Adipocyte (in vitro differentiated cells): Measurements from ENCODE around the gene SELPLG.
A peak's percentile ranks its signal among the peaks of the same experiment; 100 is the strongest.
"Not testable (repeated sequence)": the region's sequence is repeated elsewhere in the genome, so short reads cannot be mapped to it uniquely, and the experiment has no call there.

Source experiments
- DNase-seq: peaks from one replicate; pipeline ENCODE4 v3.0.0-alpha.2; 2015; ENCODE audit warnings: low read depth
- H3K27me3 ChIP-seq: replicated peaks from 2 replicates; pipeline ENCODE4 v1.7.0; 2013; ENCODE audit warnings: mild to moderate bottlenecking, low read length, moderate library complexity; ENCODE audit not compliant: control insufficient read depth, insufficient read depth
- H3K36me3 ChIP-seq: 2 replicates; pipeline ENCODE4 v1.7.0; 2013; ENCODE audit warnings: low read length, mild to moderate bottlenecking, moderate library complexity; ENCODE audit not compliant: control insufficient read depth, insufficient read depth, severe bottlenecking
- H3K4me1 ChIP-seq: 2 replicates; pipeline ENCODE4 v1.7.0; 2013; ENCODE audit warnings: mild to moderate bottlenecking, low read length, moderate library complexity; ENCODE audit not compliant: control insufficient read depth, insufficient read depth
- H3K4me3 ChIP-seq: 2 replicates; pipeline ENCODE4 v1.7.0; 2013; ENCODE audit warnings: mild to moderate bottlenecking, low read length, moderate library complexity
- H3K9ac ChIP-seq: 2 replicates; pipeline ENCODE4 v1.7.0; 2013; ENCODE audit warnings: mild to moderate bottlenecking, low read length, moderate library complexity
- H3K9me3 ChIP-seq: 2 replicates; pipeline ENCODE4 v1.7.0; 2013; ENCODE audit warnings: mild to moderate bottlenecking, low read length, moderate library complexity; ENCODE audit not compliant: control insufficient read depth

Gene SELPLG

DNA sequence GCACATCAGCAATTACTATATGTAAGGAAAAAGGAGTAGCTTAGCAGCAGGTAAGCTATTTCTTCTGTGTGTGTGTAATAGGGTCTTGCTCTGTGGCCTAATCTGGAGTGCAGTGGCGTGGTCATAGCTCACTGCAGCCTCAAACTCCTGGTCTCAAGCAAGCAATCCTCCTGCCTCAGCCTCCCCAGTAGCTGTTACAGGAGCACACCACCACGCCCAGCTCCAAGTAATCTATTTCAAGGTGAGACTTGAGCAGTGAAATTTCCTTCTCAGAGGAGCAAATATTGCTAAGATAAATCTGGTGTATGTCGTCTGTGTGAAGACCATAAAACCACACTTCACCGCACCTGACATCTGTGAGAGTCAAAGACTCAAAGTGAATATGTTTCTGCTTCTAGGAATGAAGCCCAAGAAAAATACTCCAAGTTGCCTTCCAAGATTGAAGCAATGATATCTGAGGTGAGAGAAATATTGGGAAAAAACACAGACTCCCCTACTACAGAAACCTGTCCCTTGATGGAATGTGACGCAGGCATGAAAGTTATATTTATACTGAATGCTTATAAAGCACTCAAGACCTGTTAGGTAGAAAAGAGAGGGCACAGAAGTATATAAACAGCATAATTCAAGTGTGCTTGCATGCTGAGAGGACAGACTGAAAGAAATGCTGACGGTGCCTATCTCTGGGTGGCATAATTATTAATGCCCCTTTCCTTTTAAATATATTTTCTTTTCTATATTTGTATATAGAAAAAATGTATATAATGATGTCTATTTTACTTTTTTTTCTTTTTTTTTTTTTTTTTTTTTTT is 2.5 kb upstream of the SELPLG start:
- Histone ChIP-seq H3K36me3 (peaks cover 7% of the 10 kb centered on the region), H3K4me1 (peaks cover 44% of the 10 kb centered on the region), H3K9ac (no peak overlapping the region), H3K27me3 (no peaks in the 10 kb centered on the region), H3K4me3 (no peak overlapping the region), H3K9me3 (no peaks in the 10 kb centered on the region)
- no peak for DNase-seq

DNA sequence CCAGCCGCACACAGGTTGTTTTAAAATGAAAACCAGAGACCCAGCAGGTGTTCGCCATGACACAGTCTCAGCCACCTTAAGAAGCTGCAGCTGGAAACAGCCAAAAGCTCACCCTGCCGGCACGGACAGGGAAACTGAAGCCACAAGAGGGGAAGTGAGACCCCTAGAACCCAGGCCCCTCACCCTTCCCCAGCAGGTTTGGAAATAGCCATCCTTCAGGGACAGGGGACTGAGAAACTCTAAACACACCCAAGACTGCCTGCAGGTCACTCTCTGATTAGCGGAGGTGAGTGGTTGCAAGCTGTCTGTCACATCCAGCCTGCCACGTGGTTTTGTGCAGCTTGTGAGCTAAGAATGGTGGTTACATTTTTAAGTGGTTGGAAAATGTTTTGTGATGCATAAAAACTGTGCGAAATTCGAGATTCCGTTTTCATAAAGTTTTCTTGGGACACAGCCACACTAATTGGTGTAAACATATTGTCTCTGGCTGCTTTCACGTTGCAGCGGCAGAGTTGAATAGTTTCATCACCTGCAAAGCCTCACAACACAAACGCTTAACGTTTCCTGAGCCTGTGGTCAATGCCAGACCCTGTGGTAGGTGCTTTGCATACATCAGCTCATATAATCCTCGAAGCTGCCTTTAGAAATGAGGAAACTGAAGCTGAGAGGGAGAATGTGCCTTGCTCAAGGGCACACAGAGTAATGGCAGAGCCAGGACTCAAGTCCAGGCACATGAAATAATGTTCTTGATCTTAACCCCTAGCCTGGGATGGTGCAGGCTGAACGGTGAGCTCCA is 1.7 kb upstream of the SELPLG start:
- H3K4me3 ChIP-seq, result no peak overlapping the region
- H3K4me1 ChIP-seq, result peaks cover 44% of the 10 kb centered on the region
- H3K9me3 ChIP-seq, result no peaks in the 10 kb centered on the region
- H3K9ac ChIP-seq, result no peak overlapping the region
- peaks cover 4% of the 10 kb centered on the region for H3K36me3 ChIP-seq
- peak; percentile 45 for DNase-seq
- no peaks in the 10 kb centered on the region for H3K27me3 ChIP-seq

DNA sequence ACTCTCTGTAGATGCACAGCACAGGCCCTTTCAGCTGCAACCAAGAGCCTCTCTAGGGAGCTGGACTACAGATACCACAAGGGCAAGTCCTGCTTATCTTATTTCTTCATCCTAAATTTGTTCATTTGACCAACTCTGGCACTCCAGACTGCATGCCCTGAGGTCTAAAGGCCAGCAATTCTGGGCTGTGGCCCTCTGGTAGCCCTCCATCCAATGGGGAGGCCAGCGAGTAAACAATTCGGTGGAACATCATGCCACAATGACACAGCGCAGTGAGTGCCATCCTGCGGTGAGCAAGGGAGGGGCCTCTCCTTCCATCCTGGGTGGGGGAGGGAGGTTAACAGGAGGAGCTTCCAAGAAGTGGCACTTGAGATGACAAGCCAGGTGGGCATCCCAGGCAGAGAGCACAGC is 652 bp upstream of the SELPLG start:
- H3K9me3 ChIP-seq, result no peaks in the 10 kb centered on the region
- H3K36me3 ChIP-seq, result no peaks in the 10 kb centered on the region
- H3K27me3 ChIP-seq, result no peaks in the 10 kb centered on the region
- H3K9ac ChIP-seq, result no peak overlapping the region
- no peak for DNase-seq
- H3K4me1 ChIP-seq, result peaks cover 53% of the 10 kb centered on the region
- no peak overlapping the region for H3K4me3 ChIP-seq

DNA sequence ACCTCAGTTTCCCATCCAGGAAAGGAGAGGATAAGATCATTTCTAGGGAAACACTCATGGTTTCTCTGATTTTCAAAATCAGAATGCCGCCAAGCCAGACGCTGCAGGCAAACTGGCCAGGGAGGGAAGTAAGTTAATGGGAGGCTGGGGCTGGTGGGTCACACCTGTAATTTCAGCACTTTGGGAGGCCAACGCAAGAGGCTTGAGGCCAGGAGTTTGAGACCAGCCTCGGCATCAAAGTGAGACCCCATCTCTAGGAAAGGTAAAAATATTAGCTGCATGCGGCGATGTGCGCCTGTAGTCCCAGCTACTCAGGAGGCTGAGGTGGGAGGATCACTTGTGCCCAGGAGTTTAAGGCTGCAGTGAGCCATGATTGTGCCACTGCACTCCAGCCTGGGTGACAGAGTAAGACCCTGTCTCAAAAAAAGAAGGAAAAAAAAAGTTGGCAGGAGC is 587 bp downstream of the SELPLG start:
- H3K36me3 ChIP-seq, result no peaks in the 10 kb centered on the region
- no peak overlapping the region for H3K4me3 ChIP-seq
- H3K9me3 ChIP-seq, result no peaks in the 10 kb centered on the region
- peak overlapping the region; percentile 53 for H3K9ac ChIP-seq
- no peaks in the 10 kb centered on the region for H3K27me3 ChIP-seq
- no peak for DNase-seq
- peaks cover 53% of the 10 kb centered on the region for H3K4me1 ChIP-seq

DNA sequence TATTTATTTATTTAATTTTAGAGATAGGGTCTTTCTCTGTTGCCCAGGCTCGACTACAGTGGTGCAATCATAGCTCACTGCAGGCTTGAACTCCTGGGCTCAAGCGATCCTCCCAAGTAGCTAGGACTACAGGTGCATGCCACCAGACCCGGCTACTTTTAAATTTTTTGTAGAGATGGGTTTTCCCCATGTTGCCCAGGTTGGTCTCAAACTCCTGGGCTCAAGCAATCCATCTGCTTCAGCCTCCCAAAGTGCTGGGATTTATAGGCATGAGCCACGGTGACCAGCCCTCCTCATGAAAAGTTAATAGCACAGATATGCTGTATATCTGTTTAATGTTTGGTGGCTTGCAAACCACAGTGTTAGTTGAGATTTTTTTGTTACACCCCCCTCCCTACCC is 2.4 kb downstream of the SELPLG start:
- not testable (repeated sequence) for H3K27me3 ChIP-seq, DNase-seq

DNA sequence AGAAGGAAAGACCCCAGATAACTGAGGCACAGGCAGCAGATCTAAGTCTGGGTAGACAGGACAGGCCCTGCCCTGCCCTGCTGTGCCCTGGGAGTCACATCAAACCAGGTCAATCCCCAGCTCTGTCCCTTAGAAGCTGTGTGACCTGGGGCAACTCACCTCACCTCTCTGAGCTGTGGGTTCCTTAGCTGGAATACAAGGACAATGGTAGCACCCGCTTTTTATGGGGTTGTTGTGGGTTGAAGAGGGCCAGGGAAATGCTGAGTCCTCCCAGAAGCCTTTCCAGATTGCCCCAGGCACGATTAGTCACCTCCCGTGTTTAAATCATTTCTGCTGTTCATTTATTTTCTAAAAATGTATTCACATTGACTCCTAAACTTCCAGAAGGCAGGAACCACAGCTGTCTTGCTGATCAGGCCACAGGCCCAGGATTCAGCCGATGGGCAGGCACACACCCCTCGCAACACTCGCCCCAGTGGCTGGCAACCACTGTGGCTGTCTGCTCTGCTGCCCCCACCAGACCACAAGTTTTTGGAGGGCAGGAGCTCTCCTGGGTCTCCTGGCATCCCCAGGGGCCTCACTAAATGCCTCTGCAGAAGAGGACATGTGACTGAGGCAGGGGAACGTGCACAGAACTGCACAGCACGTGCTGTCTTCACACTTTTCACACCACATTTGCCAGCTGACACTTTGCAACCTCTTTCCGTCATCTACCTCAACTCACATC is 3.0 kb downstream of the SELPLG start:
- Histone ChIP-seq H3K4me3 (peak overlapping the region; percentile 9), H3K36me3 (no peaks in the 10 kb centered on the region), H3K9me3 (no peaks in the 10 kb centered on the region), H3K9ac (peak overlapping the region; percentile 84), H3K4me1 (peaks cover 55% of the 10 kb centered on the region), H3K27me3 (no peaks in the 10 kb centered on the region)
- peak; percentile 87 for DNase-seq

More for the DNA sequence above, 2.4 kb downstream of the SELPLG start:
- H3K9me3 ChIP-seq, H3K9ac ChIP-seq, H3K4me3 ChIP-seq, H3K36me3 ChIP-seq: not testable (repeated sequence)
- peaks cover 55% of the 10 kb centered on the region for H3K4me1 ChIP-seq

DNA sequence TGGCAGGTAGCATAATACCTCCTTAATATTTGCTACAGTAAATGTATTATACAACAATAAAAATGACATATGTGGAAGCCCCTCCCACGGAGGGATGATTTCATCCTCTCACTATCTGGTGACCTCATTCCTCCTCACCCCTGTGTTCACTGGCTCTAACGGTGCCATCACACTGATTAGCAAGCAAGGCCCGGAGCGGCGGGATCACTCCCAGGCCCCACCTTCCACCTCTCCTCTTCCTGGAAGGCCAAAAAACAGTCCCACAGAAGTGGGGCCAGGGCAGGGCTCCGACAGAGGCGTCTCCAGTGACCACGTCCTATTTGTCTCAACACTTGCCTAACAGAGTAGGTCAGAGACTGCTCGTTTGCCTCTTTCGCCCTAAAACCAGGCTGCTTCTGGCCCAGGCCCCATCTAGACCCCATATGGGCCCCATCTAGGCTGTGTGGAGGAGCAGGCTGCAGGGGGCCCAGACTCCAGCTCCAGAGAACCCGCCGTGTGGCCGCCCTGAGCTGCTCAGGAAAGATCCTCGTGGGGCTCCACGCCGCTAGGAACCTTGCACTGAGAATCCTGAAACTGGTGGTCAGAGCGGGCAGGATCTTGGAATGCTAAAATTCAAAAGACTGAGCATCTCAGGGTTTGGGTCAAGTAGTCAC is 3.7 kb downstream of the SELPLG start:
- Histone ChIP-seq H3K9ac (peak overlapping the region; percentile 84), H3K27me3 (no peaks in the 10 kb centered on the region), H3K4me1 (peaks cover 55% of the 10 kb centered on the region), H3K9me3 (no peaks in the 10 kb centered on the region), H3K4me3 (peak overlapping the region; percentile 68), H3K36me3 (no peaks in the 10 kb centered on the region)
- peak; percentile 77 for DNase-seq

DNA sequence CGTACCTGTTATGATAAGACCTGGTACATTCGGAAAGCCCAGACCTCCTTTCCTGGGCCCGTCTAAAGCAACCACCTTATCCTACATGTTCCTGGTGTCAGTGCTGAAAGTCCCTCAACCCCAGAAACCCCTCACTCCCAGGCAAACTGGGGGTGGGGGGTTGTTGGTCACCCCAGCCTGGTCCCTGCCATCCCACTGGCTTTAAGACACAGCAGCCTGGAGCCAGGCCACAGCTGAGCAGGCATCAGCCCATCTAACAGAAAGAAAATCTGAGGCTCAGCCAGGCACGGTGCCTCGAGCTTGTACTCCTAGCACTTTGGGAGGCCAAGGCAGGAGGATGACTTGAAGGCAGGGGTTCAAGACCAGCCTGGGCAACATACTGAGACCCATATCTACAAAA is 4.5 kb downstream of the SELPLG start:
- H3K4me1 ChIP-seq, result peaks cover 49% of the 10 kb centered on the region
- no peaks in the 10 kb centered on the region for H3K27me3 ChIP-seq
- H3K4me3 ChIP-seq, result peak overlapping the region; percentile 68
- DNase-seq, result no peak
- no peaks in the 10 kb centered on the region for H3K9me3 ChIP-seq
- H3K9ac ChIP-seq, result peak overlapping the region; percentile 84
- H3K36me3 ChIP-seq, result no peaks in the 10 kb centered on the region

DNA sequence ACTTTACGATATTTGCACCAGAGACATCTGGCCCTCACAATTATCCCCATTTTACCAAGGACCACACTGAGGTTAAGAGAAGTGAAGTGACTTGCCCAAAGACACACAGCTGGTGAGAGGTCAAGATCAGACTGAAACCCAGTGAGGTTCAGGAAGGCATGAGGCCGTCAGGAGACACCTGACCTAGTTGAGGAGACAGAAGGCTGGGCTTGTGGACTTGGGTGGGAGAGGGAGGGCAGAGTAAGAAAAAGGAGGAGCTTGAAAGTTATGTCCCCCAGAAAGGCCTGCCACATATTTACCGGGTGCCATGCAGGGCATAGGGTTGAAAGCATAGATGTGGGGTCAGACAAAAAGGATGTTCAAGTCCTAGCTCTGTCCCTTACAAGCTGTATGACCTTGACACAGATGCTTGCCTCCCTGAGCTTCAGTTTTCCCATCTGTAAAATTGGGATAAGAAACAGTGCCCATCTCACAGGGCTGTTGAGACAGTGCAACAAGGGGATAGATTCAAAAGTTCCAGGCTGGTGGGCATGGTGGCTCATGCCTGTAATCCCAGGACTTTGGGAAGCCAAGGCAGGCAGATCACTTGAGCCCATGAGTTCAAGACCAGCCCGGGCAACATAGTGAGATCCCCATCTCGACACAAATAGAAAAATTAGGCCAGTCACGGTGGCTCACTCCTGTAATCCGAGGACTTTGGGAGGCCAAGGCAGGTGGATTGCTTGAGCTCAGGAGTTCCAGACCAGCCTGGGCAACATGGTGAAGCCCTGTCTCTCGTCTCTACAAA is 6.4 kb downstream of the SELPLG start:
- H3K36me3 ChIP-seq, result no peaks in the 10 kb centered on the region
- H3K9ac ChIP-seq, result peak overlapping the region; percentile 84
- no peaks in the 10 kb centered on the region for H3K27me3 ChIP-seq
- H3K9me3 ChIP-seq, result no peaks in the 10 kb centered on the region
- peaks cover 38% of the 10 kb centered on the region for H3K4me1 ChIP-seq
- no peak overlapping the region for H3K4me3 ChIP-seq
- no peak for DNase-seq

DNA sequence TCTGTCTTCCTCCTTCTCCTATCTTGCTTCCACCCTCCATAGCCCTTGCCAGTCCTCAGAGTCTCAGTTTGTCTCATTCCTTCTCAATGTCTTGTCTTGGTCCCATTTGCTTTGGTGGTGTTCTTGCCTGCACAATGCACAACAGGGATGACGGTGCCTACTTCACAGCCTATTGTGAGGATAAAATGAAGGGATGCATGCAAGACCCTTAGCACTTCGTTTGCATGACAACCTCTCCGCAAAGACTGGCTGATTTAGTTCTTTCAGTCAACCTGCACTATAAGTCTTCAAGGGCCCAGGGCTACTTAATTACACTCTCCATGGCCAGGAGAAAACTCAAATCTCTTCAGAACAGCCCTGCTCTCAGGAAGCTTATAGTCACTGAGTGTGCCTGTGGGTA is 8.5 kb downstream of the SELPLG start:
- H3K4me3 ChIP-seq, result no peak overlapping the region
- peaks cover 41% of the 10 kb centered on the region for H3K4me1 ChIP-seq
- H3K36me3 ChIP-seq, result no peaks in the 10 kb centered on the region
- no peaks in the 10 kb centered on the region for H3K27me3 ChIP-seq
- H3K9ac ChIP-seq, result no peak overlapping the region
- DNase-seq, result no peak
- H3K9me3 ChIP-seq, result no peaks in the 10 kb centered on the region
